ENCODE measurements around the gene GJD4. TPM values are rescaled to one million over a fixed set of nuclear protein-coding genes. Genes with fewer than 3 reads are reported as not detected.

GJD4 gene
- total RNA-seq, 1 experiment from 2014 or later, result 0.33 TPM

- no peak overlapping the region for H3K27ac ChIP-seq (ENCODE audit: low read length)
- no peak overlapping the region for H3K9ac ChIP-seq (ENCODE audit: low read length)
- H3K4me2 ChIP-seq (ENCODE audit: low read length), result no peak overlapping the region
- TF ChIP-seq EZH2phosphoT487 (IDR thresholded peaks at IDR 0.05; ENCODE audit: borderline replicate concordance, low read length) (no peak), EZH2 (IDR thresholded peaks at IDR 0.05; ENCODE audit: low read length, unreplicated experiment) (no peak), CTCF (conservative IDR thresholded peaks at IDR 0.05; ENCODE audit: low read depth, low read length) (no peak)
- H3K9me2 ChIP-seq (replicated peaks; ENCODE audit: low read length), result no peaks in the 10 kb centered on the region
- H3K36me3 ChIP-seq (ENCODE audit: low read depth, low read length), result peaks cover 4% of the 10 kb centered on the region; the same call in 1 of the 2 replicates
- no TSS peak for BruUV-seq (replicated peaks)
- H3K4me3 ChIP-seq (ENCODE audit: low read length), result no peak overlapping the region
- no peaks in the 10 kb centered on the region for H3K9me3 ChIP-seq (ENCODE audit: low read length)
- H3K27me3 ChIP-seq (ENCODE audit: low read length), result no peaks in the 10 kb centered on the region
- peaks cover 21% of the 10 kb centered on the region for H3K4me1 ChIP-seq (ENCODE audit: insufficient read depth, low read length)
- H4K20me1 ChIP-seq (ENCODE audit: low read length), result no peaks in the 10 kb centered on the region
- CTCF ChIA-PET, result no interaction called here
- H3F3A ChIP-seq (ENCODE audit: low read length, unreplicated experiment), result peaks cover 4% of the 10 kb centered on the region
- H2AFZ ChIP-seq (ENCODE audit: low read length), result no peak overlapping the region
- no peak for ATAC-seq
- intact Hi-C loops (cut with micrococcal nuclease), result no loop called here
- no peaks in the 10 kb centered on the region for H3K79me2 ChIP-seq (ENCODE audit: low read length)
- POLR2A ChIA-PET (ENCODE audit: unreplicated experiment), result interaction anchor here (0.6 kb wide), 1 partner anchor 1640 kb away, joined by 3 read pairs; no protein-coding TSS in a partner anchor
- DNase-seq, result no peak
Observed at GRCh38 chr10:35577926-35578617, 27.1 kb upstream of the GJD4 start.

- Histone ChIP-seq H3K4me2 (ENCODE audit: low read length) (no peak overlapping the region), H3K36me3 (ENCODE audit: low read depth, low read length) (peaks cover 4% of the 10 kb centered on the region; the same call in 1 of the 2 replicates), H3K4me3 (ENCODE audit: low read length) (no peak overlapping the region), H3K4me1 (ENCODE audit: insufficient read depth, low read length) (peaks cover 21% of the 10 kb centered on the region), H4K20me1 (ENCODE audit: low read length) (no peaks in the 10 kb centered on the region), H3K9me3 (ENCODE audit: low read length) (no peaks in the 10 kb centered on the region), H2AFZ (ENCODE audit: low read length) (no peak overlapping the region), H3K9ac (ENCODE audit: low read length) (no peak overlapping the region), H3K9me2 (replicated peaks; ENCODE audit: low read length) (no peaks in the 10 kb centered on the region), H3K79me2 (ENCODE audit: low read length) (no peaks in the 10 kb centered on the region), H3K27me3 (ENCODE audit: low read length) (no peaks in the 10 kb centered on the region), H3F3A (ENCODE audit: low read length, unreplicated experiment) (peaks cover 4% of the 10 kb centered on the region), H3K27ac (ENCODE audit: low read length) (no peak overlapping the region)
- POLR2A ChIA-PET (ENCODE audit: unreplicated experiment), result interaction anchor here (0.6 kb wide), 1 partner anchor 1640 kb away, joined by 3 read pairs; no protein-coding TSS in a partner anchor
- DNase-seq (no peak), ATAC-seq (no peak)
- intact Hi-C loops (cut with micrococcal nuclease), result no loop called here
- no TSS peak for BruUV-seq (replicated peaks)
- TF ChIP-seq EZH2phosphoT487 (IDR thresholded peaks at IDR 0.05; ENCODE audit: borderline replicate concordance, low read length) (no peak), CTCF (conservative IDR thresholded peaks at IDR 0.05; ENCODE audit: low read depth, low read length) (no peak), EZH2 (IDR thresholded peaks at IDR 0.05; ENCODE audit: low read length, unreplicated experiment) (no peak)
- CTCF ChIA-PET, result no interaction called here
Observed at GRCh38 chr10:35578618-35578956, 26.6 kb upstream of the GJD4 start.

- Histone ChIP-seq H3K4me3 (ENCODE audit: low read length) (no peak overlapping the region), H3K4me2 (ENCODE audit: low read length) (no peak overlapping the region), H3K79me2 (ENCODE audit: low read length) (no peaks in the 10 kb centered on the region), H3K36me3 (ENCODE audit: low read depth, low read length) (peaks cover 4% of the 10 kb centered on the region; the same call in 1 of the 2 replicates), H3K9ac (ENCODE audit: low read length) (no peak overlapping the region), H3K9me3 (ENCODE audit: low read length) (no peaks in the 10 kb centered on the region), H2AFZ (ENCODE audit: low read length) (no peak overlapping the region), H3K27me3 (ENCODE audit: low read length) (no peaks in the 10 kb centered on the region), H3K27ac (ENCODE audit: low read length) (no peak overlapping the region), H3K4me1 (ENCODE audit: insufficient read depth, low read length) (peaks cover 19% of the 10 kb centered on the region), H3K9me2 (replicated peaks; ENCODE audit: low read length) (no peaks in the 10 kb centered on the region), H4K20me1 (ENCODE audit: low read length) (no peaks in the 10 kb centered on the region), H3F3A (ENCODE audit: low read length, unreplicated experiment) (peaks cover 4% of the 10 kb centered on the region)
- CTCF ChIA-PET, result interaction anchor here (0.6 kb wide), 1 partner anchor 22 kb away, joined by 3 read pairs; no protein-coding TSS in a partner anchor
- POLR2A ChIA-PET (ENCODE audit: unreplicated experiment), result no interaction called here
- ATAC-seq (no peak), DNase-seq (no peak)
- no TSS peak for BruUV-seq (replicated peaks)
- intact Hi-C loops (cut with micrococcal nuclease), result no loop called here
- TF ChIP-seq EZH2phosphoT487 (IDR thresholded peaks at IDR 0.05; ENCODE audit: borderline replicate concordance, low read length), result no peak
- TF ChIP-seq EZH2 (IDR thresholded peaks at IDR 0.05; ENCODE audit: low read length, unreplicated experiment), result no peak
- no peak for TF ChIP-seq CTCF (conservative IDR thresholded peaks at IDR 0.05; ENCODE audit: low read depth, low read length)
Observed at GRCh38 chr10:35579116-35579515, 26.0 kb upstream of the GJD4 start.
